Measurements from ENCODE around the gene INTS11. TPM values are rescaled to one million over a fixed set of nuclear protein-coding genes. Genes with fewer than 3 reads are reported as not detected.

Gene INTS11
- total RNA-seq, 1 experiment from 2014 or later = 161 TPM

GRCh38 chr1:1307923-1308755 lies 16.3 kb downstream of the INTS11 start, which contains the start of the genes ACAP3 and PUSL1:
Gene ACAP3 (minus strand): TSS chr1:1307930. CDS start chr1:1307815, 115 bp downstream.
Gene PUSL1 (plus strand): TSS chr1:1308597. CDS start chr1:1308644, 47 bp downstream.
- H3K79me2 ChIP-seq (ENCODE audit: insufficient read depth, low read length) = peaks cover 51% of the 10 kb centered on the region
- peak; percentile 83 for DNase-seq (ENCODE audit: low read depth, low spot score)
- ChIA-PET CTCF (no interaction called here), POLR2A (no interaction called here), RAD21 (ENCODE audit: low non-redundant PET in 1 of 2, low total read pairs in 2 of 2, uncharacterized antibody in 2 of 2, unreplicated experiment in 2 of 2) (no interaction called here)
- H3K9ac ChIP-seq (ENCODE audit: low read length) = peak within 1 kb of the TSS; percentile 94
- ATAC-seq = peak; percentile 53
- H3K4me2 ChIP-seq (ENCODE audit: low read length) = peak within 1 kb of the TSS; percentile 99
- BruUV-seq (replicated peaks) = no TSS peak
- peaks cover 3% of the 10 kb centered on the region; the same call in 1 of the 2 replicates for H4K20me1 ChIP-seq (ENCODE audit: insufficient read depth)
- H3K36me3 ChIP-seq (ENCODE audit: control insufficient read depth in 1 of 2, insufficient read depth in 2 of 2, low read length in 2 of 2) = peaks cover 5 to 21% of the 10 kb centered on the region in 2 experiments; a peak in 3 of 4 replicates
- no peaks in the 10 kb centered on the region for H3K9me3 ChIP-seq (ENCODE audit: control insufficient read depth in 1 of 2, insufficient read depth in 1 of 2, low read depth in 1 of 2, low read length in 2 of 2)
- peak within 1 kb of the TSS; percentile 60 to 86 for H3K4me3 ChIP-seq (replicated peaks in 1 of 2; ENCODE audit: low read depth in 1 of 2, low read length in 2 of 2)
- H2AFZ ChIP-seq (ENCODE audit: low read depth, low read length, poor library complexity, severe bottlenecking) = no peak within 1 kb of the TSS
- H3K4me1 ChIP-seq (ENCODE audit: control insufficient read depth in 1 of 2, insufficient read depth in 2 of 2, low read length in 2 of 2) = peaks cover 36 to 55% of the 10 kb centered on the region in 2 experiments
- intact Hi-C loops (cut with micrococcal nuclease) = loop anchor here (5.0 kb wide), 1 partner anchor 39 kb away; the partner anchor contains the start of gene DVL1
- TF ChIP-seq YY1 (IDR thresholded peaks at IDR 0.05; ENCODE audit: extremely low read depth, insufficient replicate concordance, low read depth, low read length) = peak; percentile 62
- TF ChIP-seq POLR2AphosphoS5 (IDR thresholded peaks at IDR 0.05; ENCODE audit: low read depth, low read length) = peak; percentile 66
- TF ChIP-seq FOSL1 (IDR thresholded peaks at IDR 0.05; ENCODE audit: low read depth) = no peak
- TF ChIP-seq TCF7L2 (IDR thresholded peaks at IDR 0.05; ENCODE audit: borderline replicate concordance, extremely low read depth, insufficient read depth, insufficient read length) = peak; percentile 49
- no peak for TF ChIP-seq SP1 (IDR thresholded peaks at IDR 0.05; ENCODE audit: low read depth)
- peak within 1 kb of the TSS; percentile 99 for H3K27ac ChIP-seq (ENCODE audit: low read depth, low read length)
- H3K9me2 ChIP-seq (ENCODE audit: insufficient read depth) = no peaks in the 10 kb centered on the region
- no peaks in the 10 kb centered on the region for H3K27me3 ChIP-seq (ENCODE audit: insufficient read depth, low read length)

GRCh38 chr1:1307261-1307922 lies 17.1 kb downstream of the INTS11 start:
- ChIA-PET CTCF (no interaction called here), RAD21 (ENCODE audit: low non-redundant PET in 1 of 2, low total read pairs in 2 of 2, uncharacterized antibody in 2 of 2, unreplicated experiment in 2 of 2) (no interaction called here), POLR2A (no interaction called here)
- intact Hi-C loops (cut with micrococcal nuclease) = loop anchor here (5.0 kb wide), 1 partner anchor 40 kb away; the partner anchor contains the start of gene DVL1
- Histone ChIP-seq H4K20me1 (ENCODE audit: insufficient read depth) (peaks cover 3% of the 10 kb centered on the region; the same call in 1 of the 2 replicates), H3K36me3 (ENCODE audit: control insufficient read depth in 1 of 2, insufficient read depth in 2 of 2, low read length in 2 of 2) (peaks cover 5 to 14% of the 10 kb centered on the region in 2 experiments; a peak in 3 of 4 replicates), H3K4me3 (replicated peaks in 1 of 2; ENCODE audit: low read depth in 1 of 2, low read length in 2 of 2) (peak overlapping the region; percentile 60 to 86), H3K27me3 (ENCODE audit: insufficient read depth, low read length) (no peaks in the 10 kb centered on the region), H3K4me1 (ENCODE audit: control insufficient read depth in 1 of 2, insufficient read depth in 2 of 2, low read length in 2 of 2) (peaks cover 36 to 60% of the 10 kb centered on the region in 2 experiments), H3K79me2 (ENCODE audit: insufficient read depth, low read length) (peaks cover 44% of the 10 kb centered on the region), H3K4me2 (ENCODE audit: low read length) (peak overlapping the region; percentile 99), H3K9me2 (ENCODE audit: insufficient read depth) (no peaks in the 10 kb centered on the region), H3K9me3 (ENCODE audit: control insufficient read depth in 1 of 2, insufficient read depth in 1 of 2, low read depth in 1 of 2, low read length in 2 of 2) (no peaks in the 10 kb centered on the region), H3K27ac (ENCODE audit: low read depth, low read length) (peak overlapping the region; percentile 99), H3K9ac (ENCODE audit: low read length) (peak overlapping the region; percentile 79), H2AFZ (ENCODE audit: low read depth, low read length, poor library complexity, severe bottlenecking) (no peak overlapping the region)
- peak; percentile 11 for ATAC-seq
- DNase-seq (ENCODE audit: low read depth, low spot score) = no peak
- no TSS peak for BruUV-seq (replicated peaks)
- TF ChIP-seq SP1 (IDR thresholded peaks at IDR 0.05; ENCODE audit: low read depth) (no peak), CEBPB (IDR thresholded peaks at IDR 0.05; ENCODE audit: low read depth) (no peak), CBX3 (IDR thresholded peaks at IDR 0.05; ENCODE audit: low read depth) (no peak), EZH2phosphoT487 (IDR thresholded peaks at IDR 0.05; ENCODE audit: borderline replicate concordance) (no peak), SIN3A (IDR thresholded peaks at IDR 0.05; ENCODE audit: low read depth) (no peak), ZFX (IDR thresholded peaks at IDR 0.05) (peak; percentile 45; the same call in 1 of the 2 replicates)

Data from HCT116 (cell line).